BLaER1 treated with 17β-estradiol and CSF1 and Interleukin-3, amounts not matched to agents 10 nM and 100 nM (cell line): ENCODE results near the gene OCSTAMP.

Source experiments
- H3K27ac ChIP-seq, 11 experiments: shearing (Covaris generic); formaldehyde crosslinking; 2 replicates each; pipeline ENCODE4 v1.8.1; 2022
- H3K27me3 ChIP-seq, 11 experiments: shearing (Covaris generic); formaldehyde crosslinking; 2 replicates each; pipeline ENCODE4 v1.8.1; 2022
- H3K36me3 ChIP-seq, 11 experiments: shearing (Covaris generic); formaldehyde crosslinking; 2 replicates each; pipeline ENCODE4 v1.8.1; 2022
- H3K4me1 ChIP-seq, 10 experiments: shearing (Covaris generic); formaldehyde crosslinking; 2 replicates each; pipeline ENCODE4 v1.8.1; 2022
- H3K4me2 ChIP-seq, 11 experiments: shearing (Covaris generic); formaldehyde crosslinking; 2 replicates each; pipeline ENCODE4 v1.8.1; 2022
- H3K4me3 ChIP-seq, 10 experiments: shearing (Covaris generic); formaldehyde crosslinking; 2 replicates each; pipeline ENCODE4 v1.8.1; 2022
- H3K9ac ChIP-seq, 11 experiments: shearing (Covaris generic); formaldehyde crosslinking; 2 replicates each; pipeline ENCODE4 v1.8.1; 2022
- H3K9me3 ChIP-seq, 11 experiments: shearing (Covaris generic); formaldehyde crosslinking; replicated peaks in 1 of 11; 2 replicates each; pipeline ENCODE4 v1.8.1; 2022
- H4K20me1 ChIP-seq, 11 experiments: shearing (Covaris generic); formaldehyde crosslinking; 2 replicates each; pipeline ENCODE4 v1.8.1; 2022
- Cebpa-rat ChIP-seq, 11 experiments: shearing (Covaris generic); IDR thresholded peaks; 2 replicates each; pipeline ENCODE4 v1.8.1; 2022

OCSTAMP gene

DNA sequence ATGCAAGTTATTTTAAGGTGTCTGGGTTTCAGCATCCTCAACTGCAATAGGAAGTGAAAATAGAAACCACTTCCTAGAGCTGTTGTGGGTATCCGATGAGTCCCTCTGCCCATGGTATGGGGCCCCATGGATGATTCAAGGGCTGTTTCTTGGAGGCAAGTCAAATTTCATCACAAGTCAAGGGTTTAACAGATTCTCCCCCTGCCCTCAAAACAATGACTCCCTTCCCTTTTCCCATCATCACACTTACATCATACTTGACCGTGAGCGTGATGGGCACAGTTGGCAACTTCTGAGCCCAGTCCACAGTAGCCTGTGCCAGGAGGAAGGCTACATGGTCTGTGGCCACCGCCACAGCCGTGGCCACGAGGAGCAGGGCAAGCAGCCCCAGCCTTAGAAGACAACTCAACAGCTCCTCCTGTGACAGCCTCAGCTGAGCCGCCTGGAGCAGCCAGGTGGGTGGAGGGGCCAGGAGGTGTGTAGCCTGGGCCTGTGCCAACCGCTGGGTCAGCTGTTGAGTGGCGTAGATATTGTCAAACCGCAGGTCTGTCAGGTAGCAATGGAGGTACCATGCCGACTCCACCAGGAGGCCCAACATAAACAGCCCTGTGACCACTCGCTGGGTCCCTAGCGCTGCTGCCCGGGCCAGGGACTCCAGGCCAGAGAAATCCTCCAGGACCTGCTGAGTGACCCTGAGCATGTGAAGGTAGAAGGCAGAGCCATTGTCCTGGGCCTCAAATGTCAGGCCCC is 5.2 kb downstream of the OCSTAMP start:
- Histone ChIP-seq H3K4me3 (peak overlapping the region in 7 of 10 experiments; percentile 14 to 50 (median 29); a peak in 10 of 20 replicates), H3K9me3 (no peaks in the 10 kb centered on the region), H3K27me3 (peaks cover 8 to 35% (median 17%) of the 10 kb centered on the region in 11 experiments; a peak in 18 of 22 replicates), H3K9ac (peak overlapping the region; percentile 22 to 85 (median 79); a peak in 21 of 22 replicates), H3K27ac (peak overlapping the region; percentile 12 to 99 (median 94); a peak in 21 of 22 replicates), H3K4me2 (peak overlapping the region; percentile 91 to 98 (median 94)), H3K4me1 (peaks cover 35 to 88% (median 79%) of the 10 kb centered on the region in 10 experiments), H4K20me1 (peaks cover 0 to 9% (median 0%) of the 10 kb centered on the region in 11 experiments; a peak in 2 of 22 replicates), H3K36me3 (no peaks in the 10 kb centered on the region)
- TF ChIP-seq Cebpa-rat (IDR thresholded peaks at IDR 0.05): peak in 9 of 11 experiments; percentile 72 to 98 (median 92); a peak in 18 of 22 replicates

DNA sequence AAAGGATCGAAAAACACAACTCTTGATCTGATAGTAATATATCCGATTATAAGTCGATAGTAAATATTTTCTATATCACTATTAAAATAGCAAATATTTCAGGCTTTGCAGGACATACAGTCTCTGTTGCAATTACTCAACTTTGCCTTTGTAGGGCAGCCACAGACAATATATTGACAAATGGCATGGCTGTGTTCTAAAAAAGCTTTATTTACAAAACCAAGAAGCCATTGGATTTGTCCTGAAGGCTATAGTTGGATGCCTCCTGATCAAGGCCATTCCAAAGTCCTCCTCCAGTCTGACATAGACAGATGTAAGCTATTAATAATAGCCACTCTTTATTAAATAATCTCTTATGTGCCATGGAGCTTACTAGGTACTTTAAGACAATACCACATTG is 5.9 kb downstream of the OCSTAMP start:
- Histone ChIP-seq H3K36me3 (no peaks in the 10 kb centered on the region), H3K9ac (peak overlapping the region in 9 of 11 experiments; percentile 20 to 85 (median 79); a peak in 17 of 22 replicates), H4K20me1 (peaks cover 0 to 8% (median 0%) of the 10 kb centered on the region in 11 experiments; a peak in 2 of 22 replicates), H3K27ac (peak overlapping the region in 10 of 11 experiments; percentile 50 to 99 (median 94); a peak in 19 of 22 replicates), H3K4me2 (peak overlapping the region; percentile 91 to 98 (median 94)), H3K4me3 (peak overlapping the region in 3 of 10 experiments; percentile 1 to 18 (median 16); a peak in 2 of 20 replicates), H3K9me3 (no peaks in the 10 kb centered on the region), H3K4me1 (peaks cover 29 to 82% (median 72%) of the 10 kb centered on the region in 10 experiments), H3K27me3 (peaks cover 8 to 33% (median 17%) of the 10 kb centered on the region in 11 experiments; a peak in 18 of 22 replicates)
- TF ChIP-seq Cebpa-rat (IDR thresholded peaks at IDR 0.05): no peak

DNA sequence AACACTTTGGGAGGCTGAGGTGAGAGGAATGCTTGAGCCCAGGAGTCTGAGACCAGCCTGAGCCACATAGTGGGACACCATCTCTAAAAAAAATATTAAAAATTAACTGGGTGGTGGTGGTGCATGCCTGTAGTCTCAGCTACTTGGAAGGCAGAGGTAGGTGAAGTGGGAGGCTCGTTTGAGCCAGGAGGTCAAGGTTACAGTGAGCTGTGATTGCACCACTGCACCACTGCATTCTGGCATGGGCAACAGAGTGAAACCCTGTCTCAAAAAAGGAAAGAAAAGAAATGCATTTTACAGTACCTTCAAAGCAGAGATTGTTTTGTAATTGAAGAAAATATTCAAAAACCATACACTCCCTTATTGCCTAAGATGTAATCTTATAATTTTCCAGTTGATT is 6.5 kb downstream of the OCSTAMP start:
- Histone ChIP-seq H3K4me3 (no peak overlapping the region), H3K27ac (peak overlapping the region in 8 of 11 experiments; percentile 93 to 99 (median 95); a peak in 17 of 22 replicates), H3K9me3 (no peaks in the 10 kb centered on the region), H3K4me2 (peak overlapping the region in 10 of 11 experiments; percentile 38 to 98 (median 94); a peak in 20 of 22 replicates), H3K36me3 (no peaks in the 10 kb centered on the region), H3K9ac (peak overlapping the region in 8 of 11 experiments; percentile 9 to 85 (median 52); a peak in 13 of 22 replicates), H4K20me1 (peaks cover 0 to 8% (median 0%) of the 10 kb centered on the region in 11 experiments; a peak in 2 of 22 replicates), H3K4me1 (peaks cover 29 to 75% (median 67%) of the 10 kb centered on the region in 10 experiments), H3K27me3 (peaks cover 8 to 33% (median 17%) of the 10 kb centered on the region in 11 experiments; a peak in 18 of 22 replicates)
- TF ChIP-seq Cebpa-rat (IDR thresholded peaks at IDR 0.05): peak in 1 of 11 experiments; percentile 61; a peak in 1 of 22 replicates

DNA sequence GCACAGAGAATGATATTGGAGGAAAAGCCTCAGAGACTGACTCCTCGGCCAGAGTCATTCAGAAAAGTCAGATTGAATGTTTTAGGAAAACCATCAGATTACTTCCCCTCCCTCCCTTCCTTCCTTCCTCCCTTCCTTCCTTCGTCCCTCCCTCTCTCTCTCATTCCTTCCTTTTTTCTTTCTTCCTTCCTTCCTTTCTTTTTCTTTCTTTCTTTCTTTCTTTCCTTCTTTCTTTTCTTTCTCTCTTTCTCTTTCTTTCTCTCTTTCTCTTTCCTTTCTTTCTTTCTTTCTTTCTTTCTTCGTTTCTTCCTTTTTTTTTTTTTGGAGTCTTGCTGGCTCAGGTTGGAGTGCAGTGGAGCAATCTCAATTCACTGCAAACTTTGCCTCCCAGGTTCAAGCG is 7.4 kb downstream of the OCSTAMP start:
- Histone ChIP-seq H3K4me3 (no peak overlapping the region), H3K9ac (peak overlapping the region in 4 of 11 experiments; percentile 21 to 66 (median 39); a peak in 2 of 22 replicates), H3K4me2 (peak overlapping the region in 9 of 11 experiments; percentile 60 to 98 (median 94); a peak in 18 of 22 replicates), H3K36me3 (no peaks in the 10 kb centered on the region), H3K9me3 (no peaks in the 10 kb centered on the region), H3K27ac (peak overlapping the region in 8 of 11 experiments; percentile 93 to 99 (median 95); a peak in 14 of 22 replicates), H3K4me1 (peaks cover 29 to 69% (median 62%) of the 10 kb centered on the region in 10 experiments), H3K27me3 (peaks cover 8 to 30% (median 17%) of the 10 kb centered on the region in 11 experiments; a peak in 18 of 22 replicates), H4K20me1 (peaks cover 0 to 8% (median 0%) of the 10 kb centered on the region in 11 experiments; a peak in 2 of 22 replicates)
- TF ChIP-seq Cebpa-rat (IDR thresholded peaks at IDR 0.05): no peak

- Histone ChIP-seq H3K9ac (no peak overlapping the region), H3K27ac (peak overlapping the region in 5 of 11 experiments; percentile 1 to 95 (median 35); a peak in 5 of 22 replicates), H3K4me2 (peak overlapping the region in 9 of 11 experiments; percentile 18 to 51 (median 36); a peak in 11 of 22 replicates), H3K4me1 (peaks cover 20 to 53% (median 47%) of the 10 kb centered on the region in 10 experiments), H4K20me1 (peaks cover 0 to 8% (median 0%) of the 10 kb centered on the region in 11 experiments; a peak in 2 of 22 replicates), H3K27me3 (peaks cover 8 to 20% (median 17%) of the 10 kb centered on the region in 11 experiments; a peak in 18 of 22 replicates), H3K9me3 (no peaks in the 10 kb centered on the region), H3K36me3 (no peaks in the 10 kb centered on the region), H3K4me3 (no peak overlapping the region)
- TF ChIP-seq Cebpa-rat (IDR thresholded peaks at IDR 0.05): no peak
These were observed 9.1 kb downstream of the OCSTAMP start for GRCh38 chr20:46541229-46541935.

- Histone ChIP-seq H3K36me3 (no peaks in the 10 kb centered on the region), H4K20me1 (peaks cover 0 to 8% (median 0%) of the 10 kb centered on the region in 11 experiments; a peak in 1 of 22 replicates), H3K4me3 (no peak overlapping the region), H3K4me2 (no peak overlapping the region), H3K27ac (no peak overlapping the region), H3K9ac (no peak overlapping the region), H3K9me3 (peaks cover 0 to 8% (median 6%) of the 10 kb centered on the region in 11 experiments; a peak in 14 of 22 replicates), H3K27me3 (peaks cover 8 to 20% (median 17%) of the 10 kb centered on the region in 11 experiments; a peak in 18 of 22 replicates), H3K4me1 (peaks cover 0 to 32% (median 26%) of the 10 kb centered on the region in 10 experiments; a peak in 18 of 20 replicates)
- no peak for TF ChIP-seq Cebpa-rat (IDR thresholded peaks at IDR 0.05)
These were observed 11.3 kb downstream of the OCSTAMP start for GRCh38 chr20:46539113-46539512.

DNA sequence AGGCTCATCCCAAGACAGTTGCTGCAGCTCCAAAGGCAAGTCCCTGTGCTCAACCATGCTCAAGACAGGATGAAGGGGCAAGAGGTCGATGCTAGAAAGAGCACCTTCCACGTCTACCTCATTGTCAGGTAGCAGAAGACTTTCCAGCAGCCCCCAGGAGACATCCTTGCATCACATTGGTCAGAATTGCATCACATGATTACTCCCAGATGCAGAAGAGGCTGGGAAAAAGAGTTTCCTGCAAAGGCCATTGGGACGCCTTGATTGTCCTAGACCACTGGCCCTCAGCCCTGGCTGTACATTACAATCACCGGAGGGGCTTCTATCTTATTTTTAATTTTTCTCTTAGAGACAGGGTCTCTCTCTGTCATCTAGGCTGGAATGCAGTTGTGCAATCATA is 19.8 kb downstream of the OCSTAMP start:
- H3K9me3 ChIP-seq: peaks cover 0 to 12% (median 10%) of the 10 kb centered on the region in 11 experiments; a peak in 14 of 22 replicates
- TF ChIP-seq Cebpa-rat (IDR thresholded peaks at IDR 0.05): 0 out of 22 replicates have a peak, but pooled peaks of 3 of the 11 experiments have one; percentile 28 to 44 (median 34)
- H3K4me3 ChIP-seq: no peak overlapping the region
- H3K4me1 ChIP-seq: no peaks in the 10 kb centered on the region
- no peaks in the 10 kb centered on the region for H3K36me3 ChIP-seq
- H4K20me1 ChIP-seq: no peaks in the 10 kb centered on the region; a peak in 1 of 22 replicates
- H3K27me3 ChIP-seq: no peaks in the 10 kb centered on the region
- H3K27ac ChIP-seq: no peak overlapping the region
- no peak overlapping the region for H3K9ac ChIP-seq
- no peak overlapping the region for H3K4me2 ChIP-seq

GRCh38 chr20:46523696-46524328 is 26.6 kb downstream of the OCSTAMP start:
- peaks cover 0 to 7% (median 0%) of the 10 kb centered on the region in 10 experiments; a peak in 2 of 20 replicates for H3K4me1 ChIP-seq
- peak overlapping the region in 1 of 11 experiments; percentile 2; a peak in 1 of 22 replicates for H3K4me2 ChIP-seq
- H3K27ac ChIP-seq: no peak overlapping the region
- no peak overlapping the region for H3K4me3 ChIP-seq
- no peak overlapping the region for H3K9ac ChIP-seq
- no peaks in the 10 kb centered on the region; a peak in 1 of 22 replicates for H4K20me1 ChIP-seq
- peak in 2 of 11 experiments; percentile 15 to 18; a peak in 5 of 22 replicates for TF ChIP-seq Cebpa-rat (IDR thresholded peaks at IDR 0.05)
- no peaks in the 10 kb centered on the region for H3K9me3 ChIP-seq
- H3K36me3 ChIP-seq: no peaks in the 10 kb centered on the region
- H3K27me3 ChIP-seq: no peaks in the 10 kb centered on the region
